Measurements from ENCODE around the gene P2RX4.

The P2RX4 gene

DNA sequence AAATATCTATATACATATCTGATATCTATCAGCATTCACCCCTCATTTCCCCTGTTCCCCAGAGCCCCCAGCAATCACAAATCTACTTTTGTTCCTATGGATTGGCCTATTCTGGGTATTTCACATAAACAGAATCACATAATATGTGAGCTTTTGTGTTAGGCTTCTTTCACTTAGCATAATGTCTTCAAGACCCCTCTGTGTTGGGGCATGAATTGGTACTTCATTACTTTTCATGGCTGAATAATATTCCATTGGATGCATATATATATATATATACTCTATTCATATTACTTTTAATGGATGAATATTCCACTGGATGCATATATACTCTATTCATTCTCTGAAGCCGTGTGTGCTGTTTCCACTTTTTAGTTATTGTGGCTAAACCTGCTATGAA, 57.9 kb downstream of the P2RX4 start:
- TF ChIP-seq, protein P1, sequence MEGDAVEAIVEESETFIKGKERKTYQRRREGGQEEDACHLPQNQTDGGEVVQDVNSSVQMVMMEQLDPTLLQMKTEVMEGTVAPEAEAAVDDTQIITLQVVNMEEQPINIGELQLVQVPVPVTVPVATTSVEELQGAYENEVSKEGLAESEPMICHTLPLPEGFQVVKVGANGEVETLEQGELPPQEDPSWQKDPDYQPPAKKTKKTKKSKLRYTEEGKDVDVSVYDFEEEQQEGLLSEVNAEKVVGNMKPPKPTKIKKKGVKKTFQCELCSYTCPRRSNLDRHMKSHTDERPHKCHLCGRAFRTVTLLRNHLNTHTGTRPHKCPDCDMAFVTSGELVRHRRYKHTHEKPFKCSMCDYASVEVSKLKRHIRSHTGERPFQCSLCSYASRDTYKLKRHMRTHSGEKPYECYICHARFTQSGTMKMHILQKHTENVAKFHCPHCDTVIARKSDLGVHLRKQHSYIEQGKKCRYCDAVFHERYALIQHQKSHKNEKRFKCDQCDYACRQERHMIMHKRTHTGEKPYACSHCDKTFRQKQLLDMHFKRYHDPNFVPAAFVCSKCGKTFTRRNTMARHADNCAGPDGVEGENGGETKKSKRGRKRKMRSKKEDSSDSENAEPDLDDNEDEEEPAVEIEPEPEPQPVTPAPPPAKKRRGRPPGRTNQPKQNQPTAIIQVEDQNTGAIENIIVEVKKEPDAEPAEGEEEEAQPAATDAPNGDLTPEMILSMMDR (IDR thresholded peaks at IDR 0.05; ENCODE audit: control insufficient read depth, insufficient read depth, low read depth, low read length, missing control alignments) = no peak
- no peak overlapping the region for H3K4me3 ChIP-seq (ENCODE audit: control insufficient read depth, low read depth, low read length)
- DNase-seq (ENCODE audit: low read depth) = no peak

DNA sequence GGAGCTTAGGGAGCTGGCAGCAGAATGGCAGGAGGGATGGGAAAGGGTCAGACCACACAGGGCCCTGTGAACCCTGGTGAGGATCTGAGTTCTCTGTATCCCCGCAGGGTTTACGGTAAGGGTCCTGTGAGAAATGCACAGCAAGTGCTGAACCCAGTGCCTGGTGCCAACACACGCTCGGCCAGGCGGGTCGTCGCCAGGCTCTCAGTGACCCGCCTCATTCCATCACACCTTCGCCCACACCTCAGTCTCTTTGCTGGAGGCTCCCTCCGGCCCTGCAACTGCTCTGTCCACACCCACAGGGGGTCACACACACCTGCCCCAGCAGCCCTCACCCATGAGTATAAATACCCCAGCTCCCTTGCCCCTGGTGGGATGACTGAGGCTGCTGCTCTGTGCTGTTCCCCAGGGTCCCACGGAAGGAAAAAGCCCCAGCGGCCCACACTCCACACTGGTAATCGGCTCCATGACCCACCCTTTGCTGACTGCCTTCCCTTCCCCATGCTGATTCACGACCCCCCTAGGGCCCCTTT, 63.5 kb downstream of the P2RX4 start:
- DNase-seq (ENCODE audit: low read depth) = no peak
- TF ChIP-seq, protein P1 (IDR thresholded peaks at IDR 0.05; ENCODE audit: control insufficient read depth, insufficient read depth, low read depth, low read length, missing control alignments) = no peak
- H3K4me3 ChIP-seq (ENCODE audit: control insufficient read depth, low read depth, low read length) = no peak overlapping the region

DNA sequence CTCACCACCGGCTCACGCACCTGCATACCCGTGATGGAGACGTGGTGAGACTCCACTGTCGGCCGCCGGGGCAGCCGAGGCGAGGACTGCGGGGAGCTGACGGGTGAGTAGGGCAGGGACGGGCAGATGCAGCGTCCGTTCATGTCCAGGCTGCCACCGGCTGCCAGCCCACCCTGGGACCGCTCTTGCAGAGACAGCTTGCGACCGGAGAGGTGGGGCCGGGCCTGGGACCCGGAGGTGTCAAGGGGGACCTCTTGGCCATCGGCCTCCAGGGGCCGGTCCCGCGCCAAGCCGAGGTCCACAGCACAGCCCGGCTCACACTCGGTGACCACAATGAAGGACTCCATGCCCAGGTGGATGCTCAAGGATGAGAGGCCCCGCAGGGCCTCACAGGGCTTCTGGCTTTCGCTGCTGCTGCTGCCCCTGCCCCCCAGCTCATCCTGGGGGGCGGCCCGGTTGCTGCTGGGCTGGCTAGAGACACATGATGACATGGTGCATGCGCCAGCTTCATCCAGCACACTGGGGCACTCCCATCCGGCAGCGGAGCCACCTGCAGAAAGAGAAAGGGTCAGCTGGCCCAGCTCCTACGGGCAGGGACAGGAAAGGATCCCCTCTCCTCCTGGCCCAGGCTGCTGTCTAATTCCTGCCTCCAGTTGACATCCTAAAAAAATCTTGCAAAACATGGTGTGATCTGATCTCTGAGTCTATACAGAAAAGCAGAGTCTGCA, 64.3 kb downstream of the P2RX4 start:
- no peak overlapping the region for H3K4me3 ChIP-seq (ENCODE audit: control insufficient read depth, low read depth, low read length)
- DNase-seq (ENCODE audit: low read depth) = no peak
- TF ChIP-seq, protein P1 (IDR thresholded peaks at IDR 0.05; ENCODE audit: control insufficient read depth, insufficient read depth, low read depth, low read length, missing control alignments) = no peak

DNA sequence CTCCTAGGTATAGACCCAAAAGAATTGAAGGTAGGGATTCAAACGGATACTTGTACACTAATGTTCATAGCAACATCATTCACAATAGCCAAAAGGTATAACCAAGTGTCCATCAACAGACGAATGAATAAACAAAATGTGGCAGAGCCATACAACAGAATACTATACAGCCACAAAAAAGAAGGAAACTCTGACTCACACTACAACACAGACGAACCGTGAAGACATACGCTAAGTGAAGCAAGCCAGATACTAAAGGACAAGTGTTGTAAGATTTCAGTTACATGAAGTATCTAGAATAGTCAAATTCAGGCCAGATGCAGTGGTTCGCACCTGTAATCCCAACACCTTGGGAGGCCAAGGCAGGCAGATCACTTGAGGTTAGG, 67.4 kb downstream of the P2RX4 start:
- DNase-seq (ENCODE audit: low read depth) = no peak
- TF ChIP-seq, protein P1 (IDR thresholded peaks at IDR 0.05; ENCODE audit: control insufficient read depth, insufficient read depth, low read depth, low read length, missing control alignments) = no peak
- no peak overlapping the region for H3K4me3 ChIP-seq (ENCODE audit: control insufficient read depth, low read depth, low read length)

DNA sequence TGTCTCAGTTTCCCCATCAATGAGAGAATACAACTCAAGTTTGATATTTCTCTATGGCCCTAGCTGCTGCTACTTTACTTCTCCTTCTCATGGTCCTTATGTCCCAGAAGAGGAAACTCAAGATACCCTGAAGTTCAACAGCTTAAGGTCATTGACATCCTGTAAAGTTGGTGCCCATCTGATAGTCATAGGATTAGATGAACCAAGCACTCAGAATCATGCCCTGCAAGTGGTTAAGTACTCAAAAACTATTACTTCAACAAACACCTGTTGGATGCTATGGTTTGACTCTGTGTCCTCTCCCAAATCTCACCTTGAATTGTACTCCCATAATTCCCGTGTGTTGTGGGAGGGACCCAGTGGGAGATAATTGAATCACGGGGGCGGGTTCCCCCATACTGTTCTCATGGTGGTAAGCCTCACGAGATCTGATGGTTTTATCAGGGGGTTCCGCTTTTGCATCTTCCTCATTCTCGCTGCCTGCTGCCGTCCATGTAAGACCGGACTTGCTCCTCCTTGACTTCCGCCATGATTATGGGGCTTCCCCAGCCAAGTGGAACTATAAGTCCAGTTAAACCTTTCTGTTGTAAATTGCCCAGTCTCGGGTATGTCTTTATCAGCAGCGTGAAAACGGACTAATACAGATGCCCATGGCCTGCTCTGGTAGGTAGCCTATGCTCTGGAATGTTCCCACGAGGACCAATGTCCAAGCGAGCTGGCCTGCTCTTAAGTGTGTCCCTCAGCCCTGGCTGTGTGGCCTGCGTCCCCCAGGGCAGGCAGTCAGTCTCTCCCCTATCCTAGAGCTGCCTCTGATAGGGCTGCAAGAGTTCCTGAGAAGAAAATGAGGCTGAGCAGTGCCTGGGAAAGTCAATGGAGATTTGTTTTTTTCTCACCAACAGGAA, 68.5 kb downstream of the P2RX4 start:
- no peak overlapping the region for H3K4me3 ChIP-seq (ENCODE audit: control insufficient read depth, low read depth, low read length)
- DNase-seq (ENCODE audit: low read depth) = no peak
- TF ChIP-seq, protein P1 (IDR thresholded peaks at IDR 0.05; ENCODE audit: control insufficient read depth, insufficient read depth, low read depth, low read length, missing control alignments) = no peak

DNA sequence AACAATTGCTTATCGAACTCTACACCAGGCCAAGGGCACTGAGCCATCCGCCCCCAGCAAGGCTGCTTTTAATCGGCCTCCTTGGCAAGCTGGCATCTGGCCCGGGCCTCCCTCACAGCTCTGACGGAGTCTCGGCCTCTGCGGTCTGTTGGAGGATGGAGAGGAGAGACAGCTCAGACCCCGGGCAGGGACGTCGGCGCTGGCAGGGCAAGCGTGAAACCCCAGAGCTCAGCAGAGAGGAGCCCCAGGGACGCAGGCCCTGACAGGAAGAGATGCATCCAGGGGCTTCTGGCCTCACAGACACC, 69.1 kb downstream of the P2RX4 start:
- H3K4me3 ChIP-seq (ENCODE audit: control insufficient read depth, low read depth, low read length) = no peak overlapping the region
- DNase-seq (ENCODE audit: low read depth) = no peak
- TF ChIP-seq, protein P1 (IDR thresholded peaks at IDR 0.05; ENCODE audit: control insufficient read depth, insufficient read depth, low read depth, low read length, missing control alignments) = no peak
